K562 (cell line): ENCODE measurements around the gene ZNF629. TPM values are rescaled to one million over a fixed set of nuclear protein-coding genes. Genes with fewer than 3 reads are reported as not detected.

Source experiments
- ATAC-seq: fragments of 200-7000 bp; cut with Tn5 transposase; 3 replicates; pipeline ENCODE4 v1.9.1; 2020; ENCODE audit warnings: moderate library complexity
- BruUV-seq: library from RNA; stranded (reverse); fragments of 400-500 nt; replicated peaks from 2 replicates; lab custom pipeline; 2021; lab: Mats Ljungman, UMichigan
- CTCF ChIA-PET: fragments of 300-600 bp; formaldehyde crosslinking; extraction: SDS; loops from one replicate; lab custom pipeline; 2021; ENCODE audit warnings: low intra/inter-chr PET ratio; lab: Yijun Ruan, JAX
- POLR2A ChIA-PET: fragments of 300-600, 350-650 bp; sonication (Branson Sonifier 250); formaldehyde crosslinking; extraction: SDS; loops from one replicate; lab custom pipeline; 2021; ENCODE audit warnings: antibody characterized with exemption, inconsistent platforms; lab: Yijun Ruan, JAX
- DNase-seq, 4 experiments: peaks; one replicate each; pipeline versions ENCODE4 v3.0.0 to v3.0.0-alpha.2; 2011 to 2018; ENCODE audit warnings: low spot score in 3 of 4, mixed read lengths in 3 of 4; ENCODE audit errors: extremely low read depth in 1 of 4
- FAIRE-seq: peaks from 2 replicates; lab custom pipeline; 2011; peaks lifted over from hg19 to GRCh38; lab: Jason Lieb, UNC
- H2AFZ ChIP-seq: 2 replicates; pipeline ENCODE4 v1.6.0; 2011; ENCODE audit warnings: low read depth, low read length, control low read depth, inconsistent platforms
- H3K27ac ChIP-seq: fragments of 200-600 bp; 3 replicates; pipeline ENCODE4 v1.8.0; 2011; ENCODE audit warnings: low read depth, mild to moderate bottlenecking, control low read depth, inconsistent platforms, low read length, moderate library complexity, mixed read lengths; ENCODE audit errors: extremely low read depth
- H3K27me3 ChIP-seq, 2 experiments: fragments of 300-600 bp in 1 of 2; 2 replicates in 1 of 2; 3 replicates in 1 of 2; pipeline versions ENCODE4 v1.6.0 to v1.8.0; 2011; ENCODE audit warnings: inconsistent platforms in 2 of 2, low read length in 2 of 2, mild to moderate bottlenecking in 1 of 2, mixed read lengths in 1 of 2, moderate library complexity in 1 of 2; ENCODE audit not compliant: control insufficient read depth in 2 of 2, insufficient read depth in 2 of 2
- H3K36me3 ChIP-seq: fragments of 300-600 bp; 3 replicates; pipeline ENCODE4 v1.8.0; 2011; ENCODE audit warnings: mild to moderate bottlenecking, low read length, inconsistent platforms; ENCODE audit not compliant: control insufficient read depth, insufficient read depth
- H3K4me1 ChIP-seq, 2 experiments: fragments of 200-600 bp in 1 of 2; replicated peaks in 1 of 2; 2 replicates in 1 of 2; 3 replicates in 1 of 2; pipeline versions ENCODE4 v1.5.1 to v1.8.0; 2011; ENCODE audit warnings: inconsistent platforms in 2 of 2, low read length in 2 of 2, mild to moderate bottlenecking in 1 of 2, mixed read lengths in 1 of 2, moderate library complexity in 1 of 2; ENCODE audit not compliant: control insufficient read depth in 2 of 2, insufficient read depth in 2 of 2
- H3K4me2 ChIP-seq: 2 replicates; pipeline ENCODE4 v1.6.1; 2011; ENCODE audit warnings: low read length, control low read depth, inconsistent platforms, mixed read lengths; ENCODE audit not compliant: insufficient read depth
- H3K4me3 ChIP-seq: fragments of 200-600 bp; sonication (generic), shearing (Covaris generic); 2 replicates; pipeline ENCODE4 v1.5.1; 2016; ENCODE audit warnings: control low read depth, inconsistent platforms
- H3K79me2 ChIP-seq: fragments of 200-600 bp; 3 replicates; pipeline ENCODE4 v1.8.0; 2011; ENCODE audit warnings: low read length, inconsistent platforms; ENCODE audit not compliant: control insufficient read depth, insufficient read depth
- H3K9ac ChIP-seq, 2 experiments: 2 replicates each; pipeline versions ENCODE4 v1.6.0 to v1.6.1; 2011; ENCODE audit warnings: low read depth in 2 of 2, low read length in 2 of 2, control low read depth in 1 of 2, inconsistent platforms in 1 of 2, mild to moderate bottlenecking in 1 of 2, mixed read lengths in 1 of 2; ENCODE audit not compliant: insufficient read depth in 1 of 2
- H3K9me1 ChIP-seq: one replicate; pipeline ENCODE4 v1.6.0; 2011; ENCODE audit warnings: inconsistent platforms, mild to moderate bottlenecking, low read length, moderate library complexity; ENCODE audit not compliant: control insufficient read depth, insufficient read depth
- H3K9me3 ChIP-seq: replicated peaks from 2 replicates; pipeline ENCODE4 v1.5.1; 2011; ENCODE audit warnings: low read depth, low read length, inconsistent platforms; ENCODE audit not compliant: control insufficient read depth, insufficient read depth
- H4K20me1 ChIP-seq: replicated peaks from 2 replicates; pipeline ENCODE4 v1.6.1; 2011; ENCODE audit warnings: low read length, inconsistent platforms, mixed read lengths; ENCODE audit not compliant: control insufficient read depth, insufficient read depth
- ETV6 ChIP-seq, 3 experiments: fragments of 150-350 bp in 1 of 3; sonication (generic) in 1 of 3; formaldehyde crosslinking in 1 of 3; IDR thresholded peaks; 2 replicates each; pipeline versions ENCODE4 v1.6.1 to v1.8.0; 2014 to 2022; ENCODE audit warnings: borderline replicate concordance in 2 of 3, low read depth in 2 of 3, antibody characterized with exemption in 1 of 3, low read length in 1 of 3, mild to moderate bottlenecking in 1 of 3, missing genetic modification reagents in 1 of 3
- ZKSCAN3 ChIP-seq: fragments of 250-450 bp; sonication (Bioruptor Pico); IDR thresholded peaks from 2 replicates; pipeline ENCODE4 v1.4.0; 2020
- ZNF143 ChIP-seq: sonication (generic); formaldehyde crosslinking; IDR thresholded peaks from 2 replicates; pipeline ENCODE4 v1.9.0; 2022; ENCODE audit warnings: mild to moderate bottlenecking, missing genetic modification reagents
- ZNF146 ChIP-seq: IDR thresholded peaks from one replicate; pipeline ENCODE4 v1.6.1; 2018; ENCODE audit warnings: missing compliant biosample characterization; ENCODE audit not compliant: unreplicated experiment
- WGBS: fragments of 100-300 bp; shearing (Covaris generic); methylation state at CpG from one replicate; pipeline ENCODE4 v1.1.6; 2016; ENCODE audit warnings: low coverage, mixed read lengths; ENCODE audit not compliant: insufficient coverage; ENCODE audit errors: missing lambda C conversion rate; 5-methylcytosine and 5-hydroxymethylcytosine counted together
- in situ Hi-C: fragments of 300-500 bp; cut with MboI; formaldehyde crosslinking; loops from 4 replicates; pipeline ENCODE4 v1.15.0; 2018; ENCODE audit warnings: inconsistent platforms, mixed read lengths
- intact Hi-C: fragments of 100-400 bp; cut with micrococcal nuclease; formaldehyde crosslinking; loops from 2 replicates; pipeline ENCODE4 v1.14.2; 2022
- polyA plus RNA-seq, 8 experiments: library from polyadenylated mRNA; depleted of rRNA in 4 of 8; stranded (reverse) in 5 of 8; unstranded in 3 of 8; fragments of >200 nt; fragmentation: Nextera tagmentation in 2 of 8; fragmentation: Illumina TruSeq in 1 of 8; extraction: Ambion mirVana in 2 of 8; extraction: Trizol in 1 of 8; gene quantifications; 2 replicates each; pipeline versions ENCODE4 v1.2.1 to v1.2.3, GENCODE V29; 2011 to 2014; ENCODE audit warnings: inconsistent platforms in 1 of 8, missing spikeins in 1 of 8
- total RNA-seq, 7 experiments: library from RNA; depleted of rRNA in 6 of 7; stranded (reverse); fragments of >200 nt in 6 of 7; fragmentation: Illumina TruSeq in 2 of 7; extraction: Trizol in 2 of 7; gene quantifications; 2 replicates each; pipeline versions ENCODE4 v1.2.1 to v1.2.3, GENCODE V29; 2011 to 2021; ENCODE audit warnings: low replicate concordance in 1 of 7

ZNF629 gene
- total and polyA plus RNA-seq, 9 of the 15 experiments (the other 6 are each of a cell fraction or from before 2014, with no cell fraction given): 0.44 to 18.8 (median 7.4) TPM

DNA sequence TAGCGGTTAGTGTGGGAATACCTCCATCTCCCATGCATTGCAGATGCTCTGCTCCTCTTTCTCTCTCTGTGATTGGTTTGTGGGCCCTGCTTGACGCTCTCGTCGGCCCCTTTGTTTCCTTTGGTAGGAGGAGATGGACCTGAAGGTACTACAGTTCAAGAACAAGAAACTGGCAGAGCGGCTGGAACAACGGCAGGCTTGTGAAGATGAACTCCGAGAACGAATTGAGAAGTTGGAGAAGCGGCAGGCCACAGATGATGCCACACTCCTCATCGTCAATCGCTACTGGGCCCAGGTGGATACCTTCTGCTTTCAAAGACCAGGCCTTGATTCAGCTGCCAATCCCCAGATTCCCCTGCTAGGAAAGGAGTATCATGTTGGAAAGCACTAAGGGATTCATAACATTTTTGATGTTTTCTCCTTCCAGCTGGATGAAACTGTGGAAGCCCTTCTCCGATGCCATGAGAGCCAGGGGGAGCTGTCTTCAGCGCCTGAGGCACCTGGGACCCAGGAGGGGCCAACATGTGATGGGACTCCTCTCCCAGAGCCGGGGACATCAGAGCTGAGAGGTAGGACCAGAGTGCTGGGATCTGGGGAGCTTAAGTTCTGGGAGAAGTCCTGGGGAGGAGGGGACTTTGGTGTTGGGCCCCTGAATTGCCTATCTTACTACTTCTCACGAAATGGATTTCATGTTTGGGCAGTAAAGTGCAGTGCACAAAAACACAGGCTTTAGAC lies 23.8 kb downstream of the ZNF629 start:
- H3K36me3 ChIP-seq: peaks cover 77% of the 10 kb centered on the region
- peak overlapping the region; percentile 96 for H3K9ac ChIP-seq
- H3K4me3 ChIP-seq: peak overlapping the region; percentile 88
- H3K27ac ChIP-seq: peak overlapping the region; percentile 87
- H3K9me1 ChIP-seq: no peaks in the 10 kb centered on the region
- H2AFZ ChIP-seq: no peak overlapping the region
- TF ChIP-seq ZNF143 (CRISPR knock-in tag): 0 out of 2 replicates have a peak, but pooled peaks have one; percentile 33
- no peak for TF ChIP-seq ETV6 (IDR thresholded peaks at IDR 0.05; ENCODE audit: borderline replicate concordance in 1 of 2, low read depth in 2 of 2, low read length in 1 of 2)
- no peak for TF ChIP-seq ETV6 (CRISPR knock-in tag; IDR thresholded peaks at IDR 0.05; ENCODE audit: borderline replicate concordance)
- TF ChIP-seq ZNF146 (CRISPR knock-in tag): no peak
- TF ChIP-seq ZKSCAN3 (CRISPR knock-in tag): no peak
- 54% methylated on average over 14 of the region's 15 CpGs for WGBS
- no peaks in the 10 kb centered on the region for H3K9me3 ChIP-seq
- ChIA-PET CTCF (no interaction called here), POLR2A (interaction anchor here (0.5 to 1.4 kb wide), 2 partner anchors 12 to 33 kb away, joined by 3 to 5 read pairs; no protein-coding TSS in a partner anchor)
- DNase-seq (no peak), ATAC-seq (no peak), FAIRE-seq (peak; percentile 32)
- peak overlapping the region; percentile 94 for H3K4me2 ChIP-seq
- in situ Hi-C loops: no loop called here
- intact Hi-C loops: loop anchor here (2.0 to 5.0 kb wide), 3 partner anchors 14 to 160 kb away; partner anchors contain the start of genes FBXL19 and PHKG2
- peaks cover 42% of the 10 kb centered on the region for H3K79me2 ChIP-seq
- H4K20me1 ChIP-seq: no peaks in the 10 kb centered on the region
- H3K4me1 ChIP-seq: peaks cover 19 to 51% of the 10 kb centered on the region in 2 experiments; a peak in 4 of 5 replicates
- H3K27me3 ChIP-seq: no peaks in the 10 kb centered on the region
- BruUV-seq: no TSS peak
